NCI-H128 (cell line): ENCODE data around the gene KCNMA1.

ENCODE experiments used
- DNase-seq: peaks from one replicate; lab custom pipeline; 2025; ENCODE audit not compliant: unreplicated experiment; lab: John Stamatoyannopoulos, UW

The KCNMA1 gene

GRCh38 chr10:77461636-77462296 lies 175.8 kb downstream of the KCNMA1 start:
- DNase-seq, result no peak

GRCh38 chr10:77459905-77460304 lies 177.7 kb downstream of the KCNMA1 start:
- DNase-seq, result no peak

GRCh38 chr10:77458986-77459590 lies 178.5 kb downstream of the KCNMA1 start:
- DNase-seq, result no peak

GRCh38 chr10:77457721-77458120 lies 179.9 kb downstream of the KCNMA1 start:
- no peak for DNase-seq

- DNase-seq, result no peak
Observed at GRCh38 chr10:77457266-77457665, 180.3 kb downstream of the KCNMA1 start.

- DNase-seq, result no peak
Observed at GRCh38 chr10:77456414-77456813, 181.2 kb downstream of the KCNMA1 start.

GRCh38 chr10:77455561-77455960 lies 182.0 kb downstream of the KCNMA1 start:
- DNase-seq, result no peak

- DNase-seq, result no peak
Observed at GRCh38 chr10:77452952-77453564, 184.6 kb downstream of the KCNMA1 start.

GRCh38 chr10:77451886-77452285 lies 185.7 kb downstream of the KCNMA1 start:
- no peak for DNase-seq

- no peak for DNase-seq
Observed at GRCh38 chr10:77448226-77448625, 189.4 kb downstream of the KCNMA1 start.

GRCh38 chr10:77446700-77447099 lies 190.9 kb downstream of the KCNMA1 start:
- DNase-seq, result no peak

- DNase-seq, result no peak
Observed at GRCh38 chr10:77445547-77445946, 192.1 kb downstream of the KCNMA1 start.

- no peak for DNase-seq
Observed at GRCh38 chr10:77444041-77444440, 193.6 kb downstream of the KCNMA1 start.

GRCh38 chr10:77442699-77443189 lies 194.9 kb downstream of the KCNMA1 start:
- no peak for DNase-seq

GRCh38 chr10:77441353-77442166 lies 196.0 kb downstream of the KCNMA1 start:
- no peak for DNase-seq

GRCh38 chr10:77436257-77436975 lies 201.2 kb downstream of the KCNMA1 start:
- DNase-seq, result no peak

- no peak for DNase-seq
Observed at GRCh38 chr10:77433546-77433945, 204.1 kb downstream of the KCNMA1 start.

GRCh38 chr10:77431980-77432797 lies 205.4 kb downstream of the KCNMA1 start:
- DNase-seq, result no peak

- DNase-seq, result no peak
Observed at GRCh38 chr10:77431209-77431611, 206.4 kb downstream of the KCNMA1 start.

GRCh38 chr10:77430530-77430929 lies 207.1 kb downstream of the KCNMA1 start:
- no peak for DNase-seq
